WI38 (cell line): ENCODE data around the gene SLC1A7.

Experiments
- H3K4me3 ChIP-seq: 2 replicates; pipeline ENCODE4 v1.5.1; 2011; ENCODE audit warnings: low read depth, mild to moderate bottlenecking, control low read depth, low read length
- TF ChIP-seq, protein P1 (sequence below): IDR thresholded peaks from 2 replicates; pipeline ENCODE4 v1.5.1; 2012; ENCODE audit warnings: low read depth, mild to moderate bottlenecking, control low read depth, low read length

SLC1A7 gene

DNA sequence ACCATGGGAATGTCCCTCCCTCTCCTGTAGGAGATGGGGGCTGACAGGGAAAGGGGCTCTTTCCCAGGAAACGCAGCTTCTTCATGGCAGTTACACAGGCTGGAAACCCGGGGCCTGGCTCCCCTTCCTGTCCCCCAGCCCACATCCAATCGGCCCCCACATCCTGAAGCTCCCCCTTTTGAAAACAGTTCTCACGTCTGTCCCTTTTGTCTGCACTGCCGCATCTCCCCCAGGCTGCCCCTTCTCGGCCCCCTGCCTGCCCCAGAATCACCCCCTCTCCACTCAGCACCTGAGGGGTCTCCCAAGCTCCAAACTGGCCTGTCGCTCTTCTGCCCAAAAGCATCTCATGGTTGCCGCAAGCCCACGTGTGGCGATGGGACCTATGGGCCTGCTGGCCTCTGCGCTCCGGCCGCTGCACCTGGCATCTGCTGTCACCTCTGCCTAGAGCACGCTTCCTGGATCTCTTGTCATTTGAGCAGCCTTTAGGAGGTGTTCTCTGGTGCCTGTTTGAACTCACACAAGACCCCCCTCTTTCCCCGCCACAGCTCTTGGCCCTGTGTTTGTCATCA lies 867 bp downstream of the SLC1A7 start:
- TF ChIP-seq, protein P1, sequence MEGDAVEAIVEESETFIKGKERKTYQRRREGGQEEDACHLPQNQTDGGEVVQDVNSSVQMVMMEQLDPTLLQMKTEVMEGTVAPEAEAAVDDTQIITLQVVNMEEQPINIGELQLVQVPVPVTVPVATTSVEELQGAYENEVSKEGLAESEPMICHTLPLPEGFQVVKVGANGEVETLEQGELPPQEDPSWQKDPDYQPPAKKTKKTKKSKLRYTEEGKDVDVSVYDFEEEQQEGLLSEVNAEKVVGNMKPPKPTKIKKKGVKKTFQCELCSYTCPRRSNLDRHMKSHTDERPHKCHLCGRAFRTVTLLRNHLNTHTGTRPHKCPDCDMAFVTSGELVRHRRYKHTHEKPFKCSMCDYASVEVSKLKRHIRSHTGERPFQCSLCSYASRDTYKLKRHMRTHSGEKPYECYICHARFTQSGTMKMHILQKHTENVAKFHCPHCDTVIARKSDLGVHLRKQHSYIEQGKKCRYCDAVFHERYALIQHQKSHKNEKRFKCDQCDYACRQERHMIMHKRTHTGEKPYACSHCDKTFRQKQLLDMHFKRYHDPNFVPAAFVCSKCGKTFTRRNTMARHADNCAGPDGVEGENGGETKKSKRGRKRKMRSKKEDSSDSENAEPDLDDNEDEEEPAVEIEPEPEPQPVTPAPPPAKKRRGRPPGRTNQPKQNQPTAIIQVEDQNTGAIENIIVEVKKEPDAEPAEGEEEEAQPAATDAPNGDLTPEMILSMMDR: no peak

DNA sequence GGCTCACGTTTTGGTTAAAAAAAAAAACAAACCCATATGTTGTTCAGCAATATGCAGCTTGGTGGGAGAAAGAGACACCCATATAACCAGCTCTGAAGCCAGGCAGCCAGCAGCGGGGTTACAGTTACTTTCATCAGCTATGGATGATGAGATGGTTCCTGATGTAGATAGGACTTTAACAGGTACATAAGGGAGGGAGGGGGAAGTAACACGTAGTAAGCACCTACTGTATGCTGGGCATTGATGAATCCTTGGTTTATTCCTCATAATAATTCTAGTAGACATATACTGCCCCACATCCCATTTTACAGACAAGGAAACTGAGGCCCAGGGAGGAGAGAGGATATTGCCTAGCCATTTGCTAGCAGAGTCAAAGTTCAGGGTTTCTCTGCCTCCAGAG lies 2.0 kb downstream of the SLC1A7 start:
- TF ChIP-seq, protein P1: no peak
- H3K4me3 ChIP-seq: no peak overlapping the region

More for the DNA sequence above, 867 bp downstream of the SLC1A7 start:
- H3K4me3 ChIP-seq: no peak overlapping the region

DNA sequence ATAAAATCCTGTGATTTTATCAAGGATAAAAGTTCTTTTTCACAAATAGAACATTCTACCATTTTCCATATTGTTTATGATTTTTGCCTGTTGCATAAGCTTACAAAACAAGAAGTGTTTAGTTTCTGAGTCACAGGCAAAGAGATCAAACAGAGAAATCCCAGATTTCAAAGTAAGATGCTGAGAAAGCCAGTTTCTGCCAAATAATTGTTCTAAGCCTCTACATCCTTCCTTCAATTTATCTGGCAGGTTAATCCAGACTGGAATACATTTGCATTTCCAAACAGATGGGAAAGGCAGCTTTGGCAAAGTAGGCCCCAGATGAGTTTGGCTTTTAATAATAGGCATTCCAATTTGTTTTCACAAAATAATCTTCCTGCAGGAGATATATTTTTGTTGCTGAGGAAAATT lies 2.5 kb downstream of the SLC1A7 start:
- TF ChIP-seq, protein P1: no peak
- H3K4me3 ChIP-seq: no peak overlapping the region

DNA sequence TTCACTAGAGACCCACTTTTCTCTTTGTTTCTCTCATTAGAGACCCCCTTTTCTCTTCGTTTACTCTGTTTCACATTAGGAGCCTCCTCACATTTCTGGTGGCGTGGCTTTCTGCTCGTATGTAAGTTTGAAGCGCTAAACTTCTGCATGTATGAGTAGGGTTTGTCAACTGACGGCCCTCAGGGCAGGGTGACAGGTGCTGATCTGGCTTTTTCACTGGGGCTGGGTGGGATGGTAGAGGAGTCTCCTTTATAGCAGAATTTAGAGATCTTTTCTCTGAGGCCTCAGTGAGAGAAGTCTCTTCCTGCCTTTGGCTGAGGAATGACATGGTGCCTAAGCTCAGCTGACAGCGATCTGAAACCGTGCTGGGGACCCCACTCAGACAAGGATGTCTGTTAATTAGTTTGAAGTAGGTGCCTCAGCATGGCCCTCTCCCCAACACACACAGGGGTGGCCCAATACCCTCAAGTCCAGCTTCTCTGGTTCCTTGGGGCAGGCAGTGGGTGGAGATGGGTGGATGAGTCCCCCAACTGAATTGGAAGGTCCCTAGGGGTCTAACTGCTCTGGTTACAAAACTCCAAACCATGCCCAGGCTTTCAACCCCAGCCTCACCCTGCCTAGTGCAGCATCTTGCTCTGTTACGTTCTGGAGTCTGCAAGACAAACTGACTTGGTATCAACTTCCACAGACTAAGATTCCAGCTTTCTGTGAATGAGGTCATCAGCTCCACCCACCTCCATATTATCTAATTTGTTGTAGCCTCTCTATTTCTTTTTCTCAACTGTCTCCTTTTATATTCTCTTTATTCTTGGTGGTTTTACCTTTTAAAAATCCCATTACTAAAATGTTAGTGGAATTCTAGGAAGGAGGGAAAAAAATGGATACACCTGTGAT lies 3.2 kb downstream of the SLC1A7 start:
- no peak overlapping the region for H3K4me3 ChIP-seq
- TF ChIP-seq, protein P1: no peak

DNA sequence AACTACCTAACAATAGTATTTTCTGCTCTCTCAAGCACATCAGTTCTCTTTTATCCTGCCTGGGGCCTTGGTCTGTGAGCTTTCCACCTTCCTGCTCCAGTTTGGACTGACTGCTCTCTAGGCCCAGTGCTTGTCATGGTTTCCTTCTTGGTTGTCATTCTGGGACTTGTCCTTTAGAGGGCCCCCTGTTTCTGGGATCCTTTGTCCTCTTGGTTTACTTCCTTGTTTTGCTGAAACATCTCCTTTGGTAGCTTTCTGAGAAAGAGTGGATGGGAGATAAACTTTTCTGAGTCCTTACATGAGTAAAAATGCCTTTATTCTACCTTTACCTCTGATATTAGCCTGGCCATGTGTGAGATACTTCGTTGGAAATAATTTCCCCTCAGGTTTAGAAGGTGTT lies 4.7 kb downstream of the SLC1A7 start:
- no peak overlapping the region for H3K4me3 ChIP-seq
- TF ChIP-seq, protein P1: no peak

DNA sequence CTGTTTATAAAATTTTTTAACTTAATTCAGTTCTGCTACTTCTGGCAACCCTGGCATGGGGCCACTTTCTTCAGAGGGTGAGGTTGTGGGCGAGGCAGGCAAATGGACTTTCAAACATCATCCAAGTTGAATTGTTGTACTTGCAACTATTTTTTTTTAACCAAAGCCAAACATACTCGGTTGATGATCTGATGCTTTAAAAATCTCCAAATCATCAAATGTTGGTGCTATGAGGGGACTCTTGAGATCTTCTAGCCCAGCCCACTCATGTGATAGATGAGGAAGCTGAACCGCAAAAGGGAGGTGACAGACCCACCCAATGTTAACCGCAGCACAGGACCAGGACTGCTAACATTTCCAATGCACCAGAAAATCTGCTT lies 6.7 kb downstream of the SLC1A7 start:
- TF ChIP-seq, protein P1: no peak
- H3K4me3 ChIP-seq: no peak overlapping the region

DNA sequence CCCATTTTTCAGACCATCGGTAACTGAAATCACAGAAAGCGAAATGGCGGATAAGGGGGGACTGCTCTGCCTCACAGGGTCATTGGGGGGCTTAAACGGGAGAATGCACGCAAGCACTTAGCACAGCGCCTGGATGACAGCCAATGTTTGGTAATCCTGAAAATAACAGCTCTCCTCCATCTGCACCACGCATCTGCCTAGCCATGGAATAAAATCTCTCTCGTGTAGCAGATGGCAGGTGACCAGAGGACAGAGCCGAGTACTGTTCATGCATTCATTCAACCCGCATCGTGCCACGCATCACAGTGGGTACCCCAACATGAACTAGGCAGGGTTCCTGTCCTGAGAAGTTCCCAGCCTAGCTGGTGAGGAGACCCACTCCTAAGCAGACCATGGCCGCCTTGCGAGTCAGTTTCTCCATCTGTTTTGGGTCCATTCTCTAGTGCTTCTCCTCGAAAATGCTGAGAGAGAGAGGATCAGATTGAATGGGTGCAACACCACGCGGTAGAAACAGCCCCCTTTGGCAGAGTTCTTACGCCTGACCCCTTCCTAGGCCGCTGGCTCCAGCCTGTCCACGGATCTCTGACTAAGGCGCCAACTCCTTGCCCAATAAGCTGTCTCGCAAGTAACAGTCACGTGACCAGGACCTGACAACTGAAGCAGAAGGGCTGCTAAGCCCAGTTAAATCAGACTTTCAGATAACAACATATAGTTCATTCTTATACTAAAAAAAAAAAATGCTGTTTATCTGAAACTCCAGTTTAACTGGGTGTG lies 7.3 kb downstream of the SLC1A7 start:
- TF ChIP-seq, protein P1: no peak
- no peak overlapping the region for H3K4me3 ChIP-seq
